ENCODE measurements around the gene MMP25. TPM values are rescaled to one million over a fixed set of nuclear protein-coding genes. Genes with fewer than 3 reads are reported as not detected.

MMP25 gene
- polyA plus RNA-seq, 1 of the 3 experiments (the other 2 are of a cell fraction), result 0.03 TPM

DNA sequence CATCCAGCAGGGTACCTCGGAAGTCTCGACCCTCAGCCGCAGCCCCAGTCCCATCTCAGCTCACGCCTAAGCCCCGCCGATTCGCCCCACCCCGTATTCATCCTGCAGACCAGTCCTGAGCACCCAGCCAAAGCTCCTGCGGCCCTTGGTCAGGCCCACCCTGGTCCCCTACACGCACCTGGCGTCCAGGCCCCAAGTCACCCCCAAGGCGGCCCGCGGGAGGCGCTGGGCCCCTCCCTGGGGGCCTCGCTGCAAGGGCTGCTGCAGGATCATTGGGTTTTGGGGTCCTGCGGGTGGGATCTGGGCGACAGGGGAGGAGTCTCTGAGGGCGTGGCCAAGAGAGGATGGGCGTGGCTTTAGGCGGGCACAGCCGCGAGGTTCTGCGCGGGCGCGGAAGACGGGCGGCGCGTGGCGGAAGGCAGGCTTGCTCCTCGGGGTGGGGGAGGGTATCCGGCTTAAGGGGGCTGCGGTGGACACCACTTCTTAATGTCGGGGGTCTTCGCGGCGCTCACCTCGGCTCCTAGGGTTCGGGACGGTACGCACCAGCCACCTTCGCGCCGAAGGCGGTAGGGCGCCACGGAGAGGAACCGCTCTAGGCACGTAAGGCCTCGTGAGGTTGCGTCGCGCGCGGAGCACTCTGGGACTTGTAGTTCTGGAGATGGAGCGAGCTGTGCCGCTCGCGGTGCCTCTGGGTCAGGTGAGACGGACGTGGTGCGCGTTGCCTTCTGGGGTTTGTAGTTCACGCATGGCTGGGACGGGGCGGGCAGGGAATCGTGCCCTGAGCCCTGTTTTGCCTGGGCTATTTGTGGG, 22.5 kb upstream of the MMP25 start, which contains the start of the genes HCFC1R1 and THOC6 (continued):
- TF ChIP-seq, protein P1, sequence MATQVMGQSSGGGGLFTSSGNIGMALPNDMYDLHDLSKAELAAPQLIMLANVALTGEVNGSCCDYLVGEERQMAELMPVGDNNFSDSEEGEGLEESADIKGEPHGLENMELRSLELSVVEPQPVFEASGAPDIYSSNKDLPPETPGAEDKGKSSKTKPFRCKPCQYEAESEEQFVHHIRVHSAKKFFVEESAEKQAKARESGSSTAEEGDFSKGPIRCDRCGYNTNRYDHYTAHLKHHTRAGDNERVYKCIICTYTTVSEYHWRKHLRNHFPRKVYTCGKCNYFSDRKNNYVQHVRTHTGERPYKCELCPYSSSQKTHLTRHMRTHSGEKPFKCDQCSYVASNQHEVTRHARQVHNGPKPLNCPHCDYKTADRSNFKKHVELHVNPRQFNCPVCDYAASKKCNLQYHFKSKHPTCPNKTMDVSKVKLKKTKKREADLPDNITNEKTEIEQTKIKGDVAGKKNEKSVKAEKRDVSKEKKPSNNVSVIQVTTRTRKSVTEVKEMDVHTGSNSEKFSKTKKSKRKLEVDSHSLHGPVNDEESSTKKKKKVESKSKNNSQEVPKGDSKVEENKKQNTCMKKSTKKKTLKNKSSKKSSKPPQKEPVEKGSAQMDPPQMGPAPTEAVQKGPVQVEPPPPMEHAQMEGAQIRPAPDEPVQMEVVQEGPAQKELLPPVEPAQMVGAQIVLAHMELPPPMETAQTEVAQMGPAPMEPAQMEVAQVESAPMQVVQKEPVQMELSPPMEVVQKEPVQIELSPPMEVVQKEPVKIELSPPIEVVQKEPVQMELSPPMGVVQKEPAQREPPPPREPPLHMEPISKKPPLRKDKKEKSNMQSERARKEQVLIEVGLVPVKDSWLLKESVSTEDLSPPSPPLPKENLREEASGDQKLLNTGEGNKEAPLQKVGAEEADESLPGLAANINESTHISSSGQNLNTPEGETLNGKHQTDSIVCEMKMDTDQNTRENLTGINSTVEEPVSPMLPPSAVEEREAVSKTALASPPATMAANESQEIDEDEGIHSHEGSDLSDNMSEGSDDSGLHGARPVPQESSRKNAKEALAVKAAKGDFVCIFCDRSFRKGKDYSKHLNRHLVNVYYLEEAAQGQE (IDR thresholded peaks at IDR 0.05; ENCODE audit: low read depth, low read length), result peak; percentile 38; the same call in 1 of the 2 replicates
- TF ChIP-seq GATA2 (CRISPR knock-in tag; IDR thresholded peaks at IDR 0.05) (no peak), TCF12 (IDR thresholded peaks at IDR 0.05) (no peak), ELF1 (IDR thresholded peaks at IDR 0.05) (peak; percentile 71), NFIC (IDR thresholded peaks at IDR 0.05; ENCODE audit: borderline replicate concordance) (no peak; the same call in 1 of the 2 replicates), TAF1 (IDR thresholded peaks at IDR 0.05; ENCODE audit: borderline replicate concordance, low read depth, low read length) (peak; percentile 13; the same call in 1 of the 2 replicates), CHD2 (IDR thresholded peaks at IDR 0.05; ENCODE audit: low read length, partially characterized antibody) (peak; percentile 98), RFX5 (IDR thresholded peaks at IDR 0.05; ENCODE audit: low read length) (no peak), NRF1 (IDR thresholded peaks at IDR 0.05; ENCODE audit: low read depth, low read length) (peak; percentile 63), TEAD4 (IDR thresholded peaks at IDR 0.05; ENCODE audit: borderline replicate concordance, insufficient read depth) (peak; percentile 74), EP300 (IDR thresholded peaks at IDR 0.05; ENCODE audit: borderline replicate concordance in 1 of 2, low read depth in 1 of 2, low read length in 1 of 2) (no peak; a peak in 1 of 4 replicates), FOXJ3 (CRISPR knock-in tag; IDR thresholded peaks at IDR 0.05) (no peak), FOXM1 (IDR thresholded peaks at IDR 0.05; ENCODE audit: low read depth) (no peak; the same call in 1 of the 2 replicates)

DNA sequence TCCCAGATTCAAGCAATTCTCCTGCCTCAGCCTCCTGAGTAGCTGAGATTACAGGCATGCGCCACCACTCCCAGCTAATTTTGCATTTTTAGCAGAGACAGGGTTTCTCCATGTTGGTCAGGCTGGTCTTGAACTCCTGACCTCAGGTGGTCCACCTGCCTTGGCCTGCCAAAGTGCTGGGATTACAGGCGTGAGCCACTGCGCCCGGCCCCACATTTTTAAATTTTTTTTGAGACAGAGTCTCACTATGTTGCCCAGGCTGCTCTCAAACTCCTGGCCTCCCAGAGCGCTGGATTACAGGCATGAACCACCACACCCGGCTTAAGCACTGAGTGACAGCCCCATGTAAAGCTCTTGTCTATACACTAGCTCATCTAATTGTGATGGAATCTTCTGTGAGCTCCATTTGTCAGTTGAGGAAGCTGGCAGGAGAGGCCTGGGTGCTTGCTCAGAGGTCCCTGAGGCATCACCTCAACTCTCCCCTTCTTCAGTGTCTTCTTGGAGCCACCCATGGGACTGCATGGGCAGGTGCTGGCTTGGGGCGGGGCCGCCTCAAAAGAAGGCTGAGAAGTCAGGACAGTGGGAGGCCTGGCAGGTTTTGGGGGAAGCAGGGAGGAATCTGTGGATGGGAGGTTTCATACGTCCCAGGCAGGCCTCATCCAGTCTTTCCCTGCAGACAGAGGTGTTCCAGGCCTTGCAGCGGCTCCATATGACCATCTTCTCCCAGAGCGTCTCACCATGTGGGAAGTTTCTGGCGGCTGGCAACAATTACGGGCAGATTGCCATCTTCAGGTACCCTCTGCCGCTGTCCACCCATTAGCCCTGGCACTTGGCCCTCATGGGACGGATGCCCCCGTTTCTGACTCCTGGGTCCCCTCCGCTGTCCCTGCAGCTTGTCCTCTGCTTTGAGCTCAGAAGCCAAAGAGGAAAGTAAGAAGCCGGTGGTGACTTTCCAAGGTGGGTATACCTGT, 21.0 kb upstream of the MMP25 start:
- Histone ChIP-seq H3K4me1 (ENCODE audit: control insufficient read depth in 1 of 2, insufficient read depth in 2 of 2, low read depth in 1 of 2, low read length in 1 of 2) (peaks cover 8 to 27% of the 10 kb centered on the region in 2 experiments; a peak in 3 of 4 replicates), H2AFZ (ENCODE audit: low read depth) (no peak overlapping the region), H3K9me2 (no peaks in the 10 kb centered on the region), H3K4me3 (ENCODE audit: low read depth in 2 of 2, low read length in 1 of 2) (no peak overlapping the region), H3K27me3 (ENCODE audit: insufficient read depth) (no peaks in the 10 kb centered on the region), H3F3A (replicated peaks; ENCODE audit: insufficient read depth) (peaks cover 56% of the 10 kb centered on the region), H3K27ac (ENCODE audit: low read depth in 2 of 2, low read length in 1 of 2) (no peak overlapping the region), H3K9me3 (no peaks in the 10 kb centered on the region), H3K9ac (no peak overlapping the region), H3K79me2 (ENCODE audit: insufficient read depth) (peaks cover 10% of the 10 kb centered on the region; the same call in 1 of the 2 replicates), H3K4me2 (no peak overlapping the region), H3K36me3 (replicated peaks in 1 of 2; ENCODE audit: control insufficient read depth in 1 of 2, insufficient read depth in 2 of 2, low read length in 1 of 2) (peaks cover 21 to 26% of the 10 kb centered on the region in 2 experiments), H4K20me1 (ENCODE audit: insufficient read depth) (peaks cover 20% of the 10 kb centered on the region)
- ChIA-PET CTCF (no interaction called here), POLR2A (interaction anchor here (0.7 kb wide), 1 partner anchor 109 kb away, joined by 3 read pairs; the partner anchor contains the start of gene ZNF213)
- no peak for DNase-seq
- 91% methylated on average over 17 of the region's 18 CpGs for WGBS (ENCODE audit: low lambda C conversion rate)
- TF ChIP-seq TAF1 (IDR thresholded peaks at IDR 0.05; ENCODE audit: borderline replicate concordance, low read depth, low read length), result no peak
- no peak for TF ChIP-seq RXRA (IDR thresholded peaks at IDR 0.05; ENCODE audit: borderline replicate concordance, low read depth)

Data from SK-N-SH (cell line).